Measurements from ENCODE around the gene GXYLT1.

The GXYLT1 gene

DNA sequence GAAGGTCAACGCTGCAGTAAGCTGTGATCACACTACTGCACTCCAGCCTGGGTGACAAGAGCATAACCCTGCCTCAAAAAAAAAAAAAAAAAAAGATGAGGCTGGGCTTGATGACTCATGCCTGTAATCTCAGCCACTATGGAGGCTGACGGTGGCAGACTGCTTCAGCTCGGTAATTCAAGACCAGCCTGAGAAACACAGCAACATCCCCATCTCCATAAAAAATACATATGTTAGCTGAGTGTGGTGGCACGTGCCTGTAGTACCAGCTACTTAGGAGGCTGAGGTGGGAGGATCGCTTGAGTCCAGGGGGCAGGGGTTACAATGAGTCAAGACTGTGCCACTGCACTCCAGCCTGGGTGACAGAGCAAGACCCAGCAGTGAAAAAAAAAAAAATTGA is 50.4 kb downstream of the GXYLT1 start:
- TF ChIP-seq CTCF (IDR thresholded peaks at IDR 0.05; ENCODE audit: extremely low read depth, missing control alignments), result no peak
- no peak for DNase-seq (ENCODE audit: low spot score)

DNA sequence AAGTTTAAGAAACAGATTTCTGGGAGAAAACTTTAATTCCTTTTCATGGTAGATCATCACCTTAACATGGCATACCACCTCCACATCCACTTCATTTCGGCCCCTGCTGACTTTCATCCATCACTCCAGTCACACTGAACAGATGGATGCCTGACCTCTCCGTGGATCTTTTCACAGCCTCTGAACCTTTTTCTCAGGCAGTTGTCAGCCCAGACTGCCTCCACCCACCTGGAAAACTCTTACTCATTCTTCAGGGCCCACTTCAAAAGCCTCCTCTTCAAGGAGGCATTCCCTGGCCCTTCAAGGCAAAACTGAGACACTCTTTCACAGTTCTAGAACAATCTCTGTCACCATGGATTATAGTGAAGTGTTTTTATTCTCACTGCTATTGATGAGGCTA is 52.9 kb downstream of the GXYLT1 start:
- no peak for TF ChIP-seq CTCF (IDR thresholded peaks at IDR 0.05; ENCODE audit: extremely low read depth, missing control alignments)
- DNase-seq (ENCODE audit: low spot score), result no peak

DNA sequence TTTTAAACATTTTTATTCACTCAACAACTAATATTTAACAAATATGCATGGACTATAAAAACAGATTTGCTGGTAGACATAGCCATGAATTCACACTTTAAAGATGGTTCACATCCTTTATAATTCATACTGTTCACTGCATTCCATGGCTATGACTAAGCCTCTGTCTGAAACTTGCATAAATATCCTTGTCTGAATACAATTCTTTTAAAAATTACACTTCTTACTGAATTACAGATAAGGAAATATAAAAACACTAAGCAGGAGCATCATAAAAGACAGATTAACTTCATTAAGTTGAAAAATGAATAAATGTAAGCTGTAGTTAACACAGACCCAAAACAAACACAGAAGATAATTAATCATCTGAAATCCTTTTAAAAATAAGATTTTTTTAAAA is 53.8 kb downstream of the GXYLT1 start:
- DNase-seq (ENCODE audit: low spot score), result no peak
- no peak for TF ChIP-seq CTCF (IDR thresholded peaks at IDR 0.05; ENCODE audit: extremely low read depth, missing control alignments)

DNA sequence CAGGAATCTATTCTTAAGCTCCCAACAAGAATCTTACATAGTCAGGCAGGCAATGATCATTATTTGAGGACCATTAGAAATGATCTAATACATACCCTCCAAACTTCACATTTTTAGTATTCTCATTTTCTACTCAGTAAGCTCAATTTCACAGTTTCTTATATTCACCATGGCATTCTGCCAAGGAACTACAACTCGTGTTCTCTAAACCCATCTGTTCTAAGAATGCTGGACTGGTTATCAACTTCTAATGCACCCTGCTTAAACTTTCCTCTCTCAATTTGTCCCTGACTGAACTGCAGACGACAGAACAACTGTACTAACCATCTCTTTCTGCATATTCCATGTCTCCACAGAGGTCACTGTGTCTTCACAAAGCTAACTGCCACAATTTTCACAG is 58.6 kb downstream of the GXYLT1 start:
- TF ChIP-seq CTCF (IDR thresholded peaks at IDR 0.05; ENCODE audit: extremely low read depth, missing control alignments), result no peak
- no peak for DNase-seq (ENCODE audit: low spot score)

DNA sequence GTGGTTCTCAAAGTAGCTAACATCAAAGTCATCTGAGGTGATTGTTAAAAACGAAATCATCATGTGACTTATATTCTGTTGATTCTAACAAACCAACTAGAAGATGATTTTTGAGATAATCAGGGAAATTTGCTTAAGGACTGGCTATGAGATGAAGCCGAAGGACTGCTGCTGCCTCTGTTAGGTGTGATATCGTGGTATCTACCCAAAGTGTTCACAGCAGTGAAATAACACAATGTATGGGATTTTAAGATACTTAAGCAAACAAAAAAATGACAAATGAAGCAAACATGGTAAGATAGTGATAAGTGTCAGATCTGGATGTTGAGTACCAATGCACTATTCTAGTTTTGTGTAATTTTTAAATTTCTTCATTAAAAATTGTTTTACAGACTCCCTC is 59.1 kb downstream of the GXYLT1 start:
- no peak for DNase-seq (ENCODE audit: low spot score)
- no peak for TF ChIP-seq CTCF (IDR thresholded peaks at IDR 0.05; ENCODE audit: extremely low read depth, missing control alignments)

DNA sequence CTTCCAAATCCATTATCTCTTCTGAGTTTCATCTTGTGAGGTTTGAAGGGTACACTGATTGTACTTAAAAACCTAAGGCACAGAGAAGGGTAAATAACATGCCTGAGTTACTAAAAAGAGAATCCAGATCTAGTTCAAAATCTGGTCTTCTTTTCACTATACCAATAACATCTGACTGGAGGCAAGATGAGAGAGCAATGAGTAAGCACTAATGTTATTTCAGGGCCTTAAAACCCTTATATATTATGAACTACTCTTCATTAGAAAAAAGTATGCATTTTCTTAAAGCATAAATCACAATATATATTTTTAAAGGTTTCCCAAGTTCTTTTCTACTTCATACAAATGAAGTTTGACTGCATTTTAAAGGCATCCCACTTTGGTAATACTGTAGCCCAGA is 60.2 kb downstream of the GXYLT1 start:
- no peak for TF ChIP-seq CTCF (IDR thresholded peaks at IDR 0.05; ENCODE audit: extremely low read depth, missing control alignments)
- DNase-seq (ENCODE audit: low spot score), result no peak

DNA sequence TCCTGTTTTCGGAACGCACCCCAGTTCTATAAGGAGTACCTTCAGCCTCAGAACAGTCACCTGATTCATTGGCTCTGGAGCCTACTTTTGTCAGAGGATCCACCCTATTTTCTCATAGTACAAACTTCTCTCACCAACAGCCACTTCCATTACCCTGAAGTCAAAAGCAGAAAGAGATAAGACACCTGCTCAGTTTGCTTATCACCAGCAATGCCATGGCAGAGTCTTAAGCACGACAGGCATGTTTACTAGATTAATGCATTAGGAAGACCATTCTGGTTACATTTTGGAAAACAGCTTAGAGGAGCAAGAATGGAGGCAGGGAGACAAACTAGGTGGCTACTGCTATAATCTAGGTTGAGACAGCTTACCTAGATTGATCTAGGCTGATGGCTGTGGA is 67.7 kb downstream of the GXYLT1 start:
- DNase-seq (ENCODE audit: low spot score), result no peak
- no peak for TF ChIP-seq CTCF (IDR thresholded peaks at IDR 0.05; ENCODE audit: extremely low read depth, missing control alignments)

Data from GM20000 (cell line).